NCI-H1417 treated with DMSO at 0.1 percent for 48 hours (cell line): ENCODE data around the gene GAL3ST2.

Source experiments
- DNase-seq: peaks from one replicate; lab custom pipeline; 2025; lab: John Stamatoyannopoulos, UW

GAL3ST2 gene

DNA sequence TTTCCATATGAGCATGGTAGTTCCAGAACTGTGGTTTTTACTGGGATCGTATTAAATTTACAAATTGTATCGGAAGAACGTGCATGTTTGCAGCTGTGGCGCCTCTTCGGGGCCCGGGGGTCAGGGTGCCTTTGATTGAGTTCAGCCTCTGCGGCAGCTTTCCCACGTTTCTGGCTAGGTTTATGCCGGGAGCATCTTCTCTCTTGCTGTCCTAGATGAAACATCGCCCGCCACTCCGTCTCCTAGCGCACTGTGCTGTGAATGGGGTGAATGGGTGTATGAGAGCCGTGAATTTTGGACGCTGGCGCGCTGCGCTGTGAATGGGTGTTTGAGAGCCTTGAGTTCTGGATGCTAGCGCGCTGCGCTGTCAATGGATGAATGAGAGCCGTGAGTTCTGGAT is 69.8 kb downstream of the GAL3ST2 start:
- DNase-seq: no peak

DNA sequence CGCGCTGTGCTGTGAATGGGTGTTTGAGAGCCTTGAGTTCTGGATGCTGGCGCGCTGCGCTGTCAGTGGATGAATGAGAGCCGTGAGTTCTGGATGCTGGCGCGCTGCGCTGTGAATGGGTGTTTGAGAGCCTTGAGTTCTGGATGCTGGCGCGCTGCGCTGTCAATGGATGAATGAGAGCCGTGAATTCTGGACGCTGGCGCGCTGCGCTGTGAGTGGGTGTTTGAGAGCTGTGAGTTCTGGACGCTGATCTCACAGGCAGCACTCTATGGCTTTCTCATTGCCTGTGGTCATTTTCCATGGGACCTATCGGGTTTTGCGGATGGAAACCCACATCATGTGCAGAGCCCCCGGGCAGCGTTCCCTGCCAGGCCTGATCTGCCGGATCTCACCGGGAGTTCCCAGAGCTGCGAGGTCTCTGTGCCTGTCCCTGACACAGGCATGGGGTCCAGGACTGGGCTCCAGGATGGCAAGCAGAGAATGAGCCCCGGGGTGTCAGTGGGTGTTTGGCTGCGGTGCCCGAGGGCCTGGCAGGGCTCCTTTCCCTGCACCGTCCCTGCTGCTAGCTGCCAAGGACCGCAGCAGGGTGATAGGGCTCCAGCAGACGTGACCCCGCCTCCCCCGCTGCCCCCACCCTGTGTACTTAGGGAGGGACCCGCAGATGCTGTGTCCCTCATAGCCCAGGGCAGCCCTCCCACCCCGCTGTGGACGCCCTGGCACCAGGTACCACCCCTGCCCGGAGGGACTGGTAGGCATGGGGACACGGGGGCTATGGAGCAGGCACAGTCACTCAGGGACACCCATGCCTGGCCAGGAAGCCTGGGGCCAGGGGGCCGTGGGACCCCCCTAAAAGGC is 72.4 kb downstream of the GAL3ST2 start:
- DNase-seq: no peak

DNA sequence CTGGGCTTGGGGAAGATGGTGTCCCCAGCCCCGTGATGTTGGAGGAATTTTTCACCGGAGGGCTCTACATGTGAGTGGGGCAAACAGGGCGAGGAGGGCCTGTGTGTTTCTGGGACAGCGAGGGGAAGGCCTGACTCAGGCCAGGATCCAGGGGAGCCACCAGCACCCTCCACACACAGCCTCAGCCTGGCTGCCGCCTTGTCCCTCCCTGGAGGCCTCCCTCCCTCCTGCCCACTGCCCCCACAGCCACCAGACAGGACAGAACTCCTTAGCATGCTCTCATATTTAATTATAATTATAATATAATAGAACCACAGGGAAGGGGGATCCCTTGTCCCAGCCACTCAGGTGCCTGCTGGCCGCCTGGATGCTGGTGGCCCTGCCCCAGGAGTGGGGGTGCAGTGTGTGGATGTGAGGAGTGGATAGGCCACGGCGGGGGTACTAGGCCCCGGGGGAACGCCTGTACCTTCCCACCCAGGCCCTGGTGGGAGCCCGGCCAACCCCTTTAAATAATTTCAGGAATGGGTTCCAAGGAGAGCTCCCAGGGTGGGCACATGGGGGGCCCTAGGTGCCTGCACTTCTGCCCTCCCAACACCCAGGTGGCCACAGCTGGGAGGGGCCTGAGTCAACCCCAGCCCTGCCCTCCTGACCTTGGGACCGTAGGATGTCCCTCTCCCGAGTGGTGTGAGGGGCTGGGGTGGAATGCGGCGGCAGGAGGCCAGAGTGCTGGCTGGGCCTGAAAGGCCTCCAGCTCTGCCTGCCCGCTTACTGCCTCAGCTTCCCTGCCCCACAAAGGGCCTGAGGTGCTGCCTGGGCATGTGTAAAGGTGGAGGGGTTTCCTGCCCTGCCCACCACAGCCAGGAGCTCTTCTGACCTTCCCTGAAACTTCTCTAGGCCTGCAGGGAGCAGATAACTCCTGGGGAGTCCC is 73.3 kb downstream of the GAL3ST2 start:
- DNase-seq: no peak

DNA sequence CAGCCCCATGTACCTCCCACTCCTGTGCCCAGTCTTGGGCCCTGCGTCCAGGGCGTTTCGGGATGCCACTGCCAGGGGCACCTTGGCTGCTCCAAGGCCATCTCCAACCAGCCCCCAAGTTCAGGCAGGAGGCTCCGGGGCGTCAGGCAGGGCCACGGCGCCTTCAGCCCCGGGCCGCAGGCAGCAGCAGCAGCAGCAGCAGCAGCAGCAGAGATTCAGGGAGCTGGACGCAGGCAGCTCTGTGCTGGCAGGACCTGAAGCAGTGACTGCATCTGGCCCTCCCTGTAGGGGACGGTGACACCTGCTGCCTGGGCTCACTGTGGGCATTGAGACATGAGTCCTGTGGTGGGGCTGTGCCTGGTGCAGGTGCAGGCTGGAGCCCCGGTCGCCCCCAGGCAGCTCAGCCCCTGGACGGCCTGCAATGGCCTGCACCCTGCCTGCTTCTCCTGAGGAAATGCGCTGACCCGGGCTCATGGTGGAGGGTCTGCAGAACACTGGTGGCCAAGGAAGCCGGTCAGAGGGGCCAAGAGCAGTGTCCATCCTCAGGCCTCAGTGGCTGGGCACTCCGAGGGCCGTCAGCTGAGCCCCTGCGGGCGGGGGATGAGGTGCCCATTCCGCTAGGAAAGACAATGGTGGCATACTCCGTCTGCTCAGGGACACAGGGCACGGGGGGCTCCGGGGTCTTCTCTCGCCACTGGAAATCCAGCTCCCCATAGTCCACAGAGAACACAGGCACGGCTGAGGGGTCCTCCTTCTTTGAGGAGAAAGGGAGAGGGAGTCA is 74.1 kb downstream of the GAL3ST2 start:
- DNase-seq: no peak

DNA sequence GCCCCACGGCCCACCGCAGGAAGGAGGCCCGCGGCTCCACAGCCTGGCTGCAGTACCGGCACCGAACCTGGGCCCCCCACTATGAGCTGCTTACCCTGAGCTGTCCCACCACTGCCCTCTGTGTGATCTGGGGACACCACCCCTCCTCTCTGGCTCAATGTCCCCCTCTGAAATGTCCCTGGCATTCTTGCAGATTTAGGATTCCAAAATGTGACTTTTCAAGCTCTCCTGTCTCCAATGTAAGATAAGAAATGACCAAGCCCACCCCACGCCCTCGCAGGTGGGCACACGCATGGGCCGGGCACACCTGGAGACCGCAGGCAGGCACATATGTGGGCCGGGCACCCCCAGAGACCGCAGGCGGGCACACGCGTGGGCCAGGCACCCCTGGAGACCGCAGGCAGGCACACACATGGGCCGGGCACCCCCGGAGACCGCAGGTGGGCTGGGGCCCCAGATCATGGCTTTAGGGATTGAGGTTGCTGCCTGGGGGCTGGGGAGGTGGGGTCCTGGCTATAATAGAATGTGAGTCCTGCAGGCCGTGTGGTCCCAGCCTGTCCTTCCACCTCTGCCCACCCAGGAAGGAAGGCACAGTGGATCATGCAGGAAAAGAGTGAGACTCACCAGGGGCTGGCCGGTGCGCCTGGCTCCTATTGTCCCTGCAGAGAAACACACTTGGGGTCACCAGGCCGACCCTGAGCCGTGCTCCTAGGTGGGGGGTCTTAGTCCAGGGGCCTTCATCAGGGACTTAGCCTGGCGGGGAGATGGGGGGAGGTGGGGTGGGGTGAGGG is 74.9 kb downstream of the GAL3ST2 start:
- no peak for DNase-seq

DNA sequence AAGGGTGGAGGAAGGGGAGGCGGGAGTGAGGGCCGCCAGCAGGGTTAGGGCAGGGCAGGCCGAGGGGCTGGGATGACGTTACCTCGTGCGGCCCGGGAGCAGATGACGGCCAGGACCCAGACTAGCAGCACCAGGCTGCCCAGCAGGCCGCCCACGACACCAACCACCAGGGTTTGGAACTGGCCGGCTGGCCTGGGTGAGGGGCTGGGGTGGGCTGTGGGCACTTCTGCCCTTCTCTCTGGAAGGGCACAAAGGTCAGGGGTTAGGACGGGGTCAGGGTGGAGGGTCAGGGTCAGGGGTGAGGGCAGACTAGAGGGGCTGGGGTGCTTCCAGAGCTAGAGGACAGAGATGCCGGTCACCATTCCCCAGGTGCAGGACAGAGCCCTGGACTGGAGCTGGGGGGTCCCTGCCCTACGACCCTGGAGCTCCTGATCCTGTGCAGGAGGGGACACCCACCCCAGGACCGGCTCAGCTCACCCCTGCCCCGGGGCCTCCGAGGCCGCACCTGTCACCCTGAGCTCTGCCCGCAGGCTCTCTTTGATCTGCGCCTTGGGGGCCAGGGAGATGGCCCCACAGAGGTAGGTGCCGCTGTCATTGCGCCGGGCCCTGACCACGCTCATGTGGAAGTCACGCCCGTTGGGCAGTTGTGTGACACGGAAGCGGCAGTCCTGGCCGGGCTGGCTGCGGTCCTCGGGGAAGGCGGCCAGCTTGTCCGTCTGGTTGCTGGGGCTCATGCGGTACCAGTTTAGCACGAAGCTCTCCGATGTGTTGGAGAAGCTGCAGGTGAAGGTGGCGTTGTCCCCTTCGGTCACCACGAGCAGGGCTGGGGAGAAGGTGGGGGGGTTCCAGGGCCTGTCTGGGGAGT is 75.7 kb downstream of the GAL3ST2 start:
- no peak for DNase-seq

DNA sequence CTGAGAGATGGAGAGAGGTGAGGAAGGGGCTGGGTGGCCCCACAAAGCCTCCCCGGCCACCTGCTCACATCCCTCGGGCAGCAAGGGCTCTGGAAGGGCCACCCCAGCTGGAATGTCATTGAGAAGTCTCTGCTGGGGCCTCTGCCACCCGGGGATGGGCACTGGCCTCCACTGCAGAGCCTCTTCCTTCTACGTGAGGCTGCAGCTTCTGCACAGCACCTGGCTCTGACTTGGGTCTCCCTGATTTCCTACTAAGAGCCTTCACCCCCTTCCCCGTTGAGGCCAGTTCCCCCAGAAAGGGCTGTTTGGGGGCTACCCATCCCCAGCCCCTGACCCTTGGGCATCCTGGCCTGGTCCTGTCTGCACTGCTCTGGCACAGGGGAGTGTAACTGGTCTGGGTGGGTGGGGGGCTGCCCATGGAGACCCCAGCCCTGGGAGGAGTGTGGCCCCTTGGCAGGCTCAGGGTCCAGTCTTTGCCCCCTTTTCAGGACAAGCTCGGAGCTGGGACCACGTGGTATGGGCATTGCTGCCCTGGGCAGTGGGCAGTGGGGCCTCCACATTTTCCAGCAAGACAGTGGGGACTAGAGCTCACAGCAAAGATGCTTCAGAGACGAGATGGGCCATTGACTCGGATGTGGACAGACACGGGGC is 76.5 kb downstream of the GAL3ST2 start:
- DNase-seq: no peak
